Breast epithelium (tissue), 3 donors: ENCODE results near the gene RNASE11.

Experiments
- POLR2A ChIP-seq: fragments of 450-650 bp; IDR thresholded peaks from one replicate; pipeline ENCODE4 v1.6.1; 2016; ENCODE audit warnings: antibody characterized with exemption, mild to moderate bottlenecking, moderate library complexity
- POLR2AphosphoS5 ChIP-seq, 3 donors: sonication (generic); formaldehyde crosslinking; IDR thresholded peaks; one replicate each; pipeline ENCODE4 v1.6.1; 2017; ENCODE audit warnings: antibody characterized with exemption in 3 of 3
- TF ChIP-seq, protein P1 (sequence below), 3 donors: fragments of 450-650 bp; IDR thresholded peaks; one replicate each; pipeline ENCODE4 v1.5.1; 2016 to 2017; ENCODE audit warnings: antibody characterized with exemption in 3 of 3, mild to moderate bottlenecking in 3 of 3, moderate library complexity in 3 of 3

DNA sequence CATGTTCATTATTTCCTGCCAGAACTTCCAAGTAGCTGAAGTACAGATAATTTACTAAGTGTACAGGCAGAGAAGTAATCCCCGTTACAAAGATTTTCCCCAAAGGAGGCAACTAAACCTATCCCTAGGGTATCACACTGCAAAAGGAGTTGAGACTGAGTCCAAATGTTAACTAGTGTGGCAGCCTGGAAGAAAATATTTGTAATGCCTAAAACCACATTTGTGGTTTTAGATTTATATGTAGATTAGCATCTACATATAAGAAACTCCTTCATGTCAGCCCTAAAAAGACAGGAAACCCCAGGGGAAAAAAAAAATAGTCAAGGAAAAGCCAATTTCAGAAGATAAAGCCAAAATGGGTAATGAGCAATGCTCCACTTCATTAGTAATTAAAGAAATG lies 4.8 kb upstream of the RNASE11 start:
- TF ChIP-seq, protein P1, sequence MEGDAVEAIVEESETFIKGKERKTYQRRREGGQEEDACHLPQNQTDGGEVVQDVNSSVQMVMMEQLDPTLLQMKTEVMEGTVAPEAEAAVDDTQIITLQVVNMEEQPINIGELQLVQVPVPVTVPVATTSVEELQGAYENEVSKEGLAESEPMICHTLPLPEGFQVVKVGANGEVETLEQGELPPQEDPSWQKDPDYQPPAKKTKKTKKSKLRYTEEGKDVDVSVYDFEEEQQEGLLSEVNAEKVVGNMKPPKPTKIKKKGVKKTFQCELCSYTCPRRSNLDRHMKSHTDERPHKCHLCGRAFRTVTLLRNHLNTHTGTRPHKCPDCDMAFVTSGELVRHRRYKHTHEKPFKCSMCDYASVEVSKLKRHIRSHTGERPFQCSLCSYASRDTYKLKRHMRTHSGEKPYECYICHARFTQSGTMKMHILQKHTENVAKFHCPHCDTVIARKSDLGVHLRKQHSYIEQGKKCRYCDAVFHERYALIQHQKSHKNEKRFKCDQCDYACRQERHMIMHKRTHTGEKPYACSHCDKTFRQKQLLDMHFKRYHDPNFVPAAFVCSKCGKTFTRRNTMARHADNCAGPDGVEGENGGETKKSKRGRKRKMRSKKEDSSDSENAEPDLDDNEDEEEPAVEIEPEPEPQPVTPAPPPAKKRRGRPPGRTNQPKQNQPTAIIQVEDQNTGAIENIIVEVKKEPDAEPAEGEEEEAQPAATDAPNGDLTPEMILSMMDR (IDR thresholded peaks at IDR 0.05): no peak
- TF ChIP-seq POLR2A: no peak
- no peak for TF ChIP-seq POLR2AphosphoS5 (IDR thresholded peaks at IDR 0.05)
